Measurements from ENCODE around the gene THRAP3.
A peak's percentile ranks its signal among the peaks of the same experiment; 100 is the strongest.

GRCh38 chr1:36322786-36323635 is 98.8 kb downstream of the THRAP3 start:
- no peak for TF ChIP-seq CTCF (IDR thresholded peaks at IDR 0.05)
- peak in 2 of 4 donors; percentile 3 to 30 for TF ChIP-seq POLR2AphosphoS5 (IDR thresholded peaks at IDR 0.05)
- TF ChIP-seq POLR2A (IDR thresholded peaks at IDR 0.05), result no peak

Data from sigmoid colon (tissue), 4 donors.